Left ventricle myocardium inferior (tissue), 1 donor: ENCODE results near the gene HCN2. TPM values are rescaled to one million over a fixed set of nuclear protein-coding genes. Genes with fewer than 3 reads are reported as not detected.

Experiments
- DNase-seq: peaks from one replicate; pipeline ENCODE4 v3.0.0-alpha.2; 2020
- H3K27ac ChIP-seq: fragments of 200-600 bp; replicated peaks from 2 replicates; pipeline ENCODE4 v1.8.0; 2021
- H3K27me3 ChIP-seq: fragments of 200-600 bp; 2 replicates; pipeline ENCODE4 v1.8.0; 2021; ENCODE audit warnings: low read depth
- H3K36me3 ChIP-seq: fragments of 200-600 bp; 2 replicates; pipeline ENCODE4 v1.8.0; 2021
- H3K4me1 ChIP-seq: fragments of 200-600 bp; 2 replicates; pipeline ENCODE4 v1.8.0; 2021
- H3K4me3 ChIP-seq: fragments of 200-600 bp; 2 replicates; pipeline ENCODE4 v1.8.0; 2021; ENCODE audit warnings: mild to moderate bottlenecking, moderate library complexity
- H3K9me3 ChIP-seq: fragments of 200-600 bp; replicated peaks from 2 replicates; pipeline ENCODE4 v1.8.0; 2021
- intact Hi-C: fragments of 100-400 bp; cut with micrococcal nuclease; formaldehyde crosslinking; loops from one replicate; pipeline ENCODE4 v1.11.0; 2022
- total RNA-seq: library from RNA; stranded (reverse); fragmentation: NEBNext Ultra II Directional; extraction: Animal tissue kit (Norgen Biotek cat#: 25700); gene quantifications from one replicate; pipeline ENCODE4 v1.2.1, GENCODE V29; 2021
- TF ChIP-seq, protein P1 (sequence below): fragments of 200-600 bp; IDR thresholded peaks from 2 replicates; pipeline ENCODE4 v1.8.0; 2021; ENCODE audit warnings: antibody characterized with exemption, mild to moderate bottlenecking, borderline replicate concordance
- donor health status: DM: no; HTN: yes; CAD: no; lungs with severe emphysema.

Gene HCN2
- total RNA-seq, 1 donor from 2014 or later = 21.9 TPM

DNA sequence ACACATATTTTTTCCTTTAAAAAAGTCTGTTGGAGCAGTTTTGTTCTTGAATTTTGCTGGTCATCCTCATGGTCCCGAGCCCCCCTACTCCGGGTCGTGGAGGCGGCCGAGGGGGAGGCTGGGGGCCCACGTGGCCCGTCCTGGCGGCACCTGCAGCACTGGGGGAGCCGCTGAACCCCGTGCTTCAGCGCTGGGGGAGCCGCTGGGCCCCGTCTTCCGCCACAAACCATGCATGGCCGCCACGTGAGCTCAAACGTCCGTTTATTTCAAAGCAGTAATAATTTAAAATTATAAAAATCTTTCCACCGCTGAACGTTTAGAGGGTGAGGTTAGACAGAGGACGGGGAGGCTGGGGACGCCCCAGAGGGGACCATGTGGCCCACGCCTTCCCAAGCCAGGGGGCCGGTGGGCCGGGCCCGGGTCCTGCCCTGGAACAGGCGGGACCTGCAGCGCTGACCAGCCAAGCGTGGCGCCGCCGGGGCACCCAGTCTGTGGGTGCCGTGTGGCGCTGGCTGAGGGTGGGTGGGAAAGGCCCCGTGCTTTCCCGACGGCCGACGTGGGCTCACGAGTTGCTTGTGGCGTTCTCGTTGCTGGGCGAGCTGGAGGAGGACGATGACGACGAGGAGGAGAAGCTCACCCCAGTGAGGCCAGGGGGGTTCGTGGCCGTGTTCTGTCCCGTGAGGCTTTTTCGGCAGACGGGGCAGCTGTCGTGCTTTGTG lies 58.0 kb downstream of the HCN2 start:
- TF ChIP-seq, protein P1, sequence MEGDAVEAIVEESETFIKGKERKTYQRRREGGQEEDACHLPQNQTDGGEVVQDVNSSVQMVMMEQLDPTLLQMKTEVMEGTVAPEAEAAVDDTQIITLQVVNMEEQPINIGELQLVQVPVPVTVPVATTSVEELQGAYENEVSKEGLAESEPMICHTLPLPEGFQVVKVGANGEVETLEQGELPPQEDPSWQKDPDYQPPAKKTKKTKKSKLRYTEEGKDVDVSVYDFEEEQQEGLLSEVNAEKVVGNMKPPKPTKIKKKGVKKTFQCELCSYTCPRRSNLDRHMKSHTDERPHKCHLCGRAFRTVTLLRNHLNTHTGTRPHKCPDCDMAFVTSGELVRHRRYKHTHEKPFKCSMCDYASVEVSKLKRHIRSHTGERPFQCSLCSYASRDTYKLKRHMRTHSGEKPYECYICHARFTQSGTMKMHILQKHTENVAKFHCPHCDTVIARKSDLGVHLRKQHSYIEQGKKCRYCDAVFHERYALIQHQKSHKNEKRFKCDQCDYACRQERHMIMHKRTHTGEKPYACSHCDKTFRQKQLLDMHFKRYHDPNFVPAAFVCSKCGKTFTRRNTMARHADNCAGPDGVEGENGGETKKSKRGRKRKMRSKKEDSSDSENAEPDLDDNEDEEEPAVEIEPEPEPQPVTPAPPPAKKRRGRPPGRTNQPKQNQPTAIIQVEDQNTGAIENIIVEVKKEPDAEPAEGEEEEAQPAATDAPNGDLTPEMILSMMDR = no peak
- no peak for DNase-seq
- H3K27me3 ChIP-seq = no peaks in the 10 kb centered on the region
- peaks cover 73% of the 10 kb centered on the region for H3K36me3 ChIP-seq
- no peaks in the 10 kb centered on the region for H3K9me3 ChIP-seq
- no peak overlapping the region for H3K4me3 ChIP-seq
- intact Hi-C loops = no loop called here
- no peak overlapping the region for H3K27ac ChIP-seq
- H3K4me1 ChIP-seq = no peaks in the 10 kb centered on the region

DNA sequence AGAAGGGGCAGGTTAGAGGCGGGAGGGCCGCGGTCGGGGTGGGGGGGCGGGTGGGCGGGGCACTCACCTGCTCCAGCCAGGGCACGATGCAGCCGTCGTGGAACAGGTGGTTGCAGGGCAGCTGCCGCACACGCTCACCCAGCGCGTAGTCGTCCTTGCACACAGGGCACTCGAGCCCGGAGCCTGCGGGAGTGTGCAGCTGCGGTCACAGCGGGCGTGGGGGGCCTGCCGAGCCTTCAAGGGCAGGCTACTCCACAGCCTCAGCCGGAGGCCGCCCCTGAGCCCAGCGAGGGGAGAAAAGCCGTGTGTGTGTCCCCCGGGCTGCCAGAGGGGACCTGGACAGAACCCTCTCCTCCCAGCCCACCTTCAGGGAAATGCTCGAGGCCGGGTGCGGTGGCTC lies 58.6 kb downstream of the HCN2 start:
- H3K27ac ChIP-seq = no peak overlapping the region
- TF ChIP-seq, protein P1 = no peak
- H3K36me3 ChIP-seq = peaks cover 78% of the 10 kb centered on the region
- no peaks in the 10 kb centered on the region for H3K27me3 ChIP-seq
- no peaks in the 10 kb centered on the region for H3K9me3 ChIP-seq
- no peak for DNase-seq
- no peak overlapping the region for H3K4me3 ChIP-seq
- intact Hi-C loops = no loop called here
- H3K4me1 ChIP-seq = no peaks in the 10 kb centered on the region

DNA sequence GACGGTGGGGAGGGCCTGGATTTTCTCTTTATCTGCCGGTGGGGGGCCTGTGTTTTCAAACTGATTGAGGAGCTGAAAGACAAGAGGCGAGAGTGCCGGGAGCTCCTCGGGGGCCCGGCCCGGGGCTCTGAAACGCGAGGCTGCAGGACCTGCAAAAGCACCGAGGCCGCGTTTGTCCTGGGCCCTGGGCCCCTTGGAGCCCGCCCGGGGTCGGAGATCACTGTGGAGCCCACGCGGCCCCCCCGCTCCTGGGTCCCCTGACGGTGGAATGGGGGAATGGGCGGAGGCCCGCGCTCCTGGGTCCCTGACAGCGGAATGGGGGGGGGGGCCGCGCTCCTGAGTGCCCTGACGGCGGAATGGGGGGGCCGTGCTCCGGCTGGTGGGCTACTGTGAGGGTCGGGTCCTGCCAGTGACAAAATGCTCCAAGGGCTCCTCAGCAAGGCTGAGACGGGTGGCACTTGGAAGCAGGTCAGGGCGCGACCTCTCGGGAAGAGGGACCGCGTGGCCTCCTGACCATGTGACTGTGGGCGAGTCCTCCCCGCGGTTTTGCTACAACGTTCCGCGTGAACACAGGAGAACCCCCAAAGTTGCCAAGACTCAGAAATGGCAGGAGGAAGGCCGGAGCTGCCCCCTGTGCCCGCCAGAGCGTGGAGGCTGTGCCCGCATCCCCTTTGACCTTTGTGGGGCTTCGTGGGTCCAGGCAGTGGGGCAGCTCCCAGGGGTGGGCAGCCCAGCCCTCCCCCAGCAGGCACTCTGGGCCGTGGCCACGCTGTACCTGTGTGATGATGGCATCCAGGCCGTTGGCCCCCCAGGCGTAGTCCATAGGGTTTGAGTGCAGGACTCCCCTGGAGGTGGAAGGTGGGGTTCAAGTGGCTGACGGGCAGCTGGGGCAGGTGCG lies 59.5 kb downstream of the HCN2 start:
- peaks cover 83% of the 10 kb centered on the region for H3K36me3 ChIP-seq
- H3K27ac ChIP-seq = no peak overlapping the region
- DNase-seq = no peak
- H3K4me3 ChIP-seq = no peak overlapping the region
- intact Hi-C loops = no loop called here
- H3K27me3 ChIP-seq = no peaks in the 10 kb centered on the region
- TF ChIP-seq, protein P1 = no peak
- H3K9me3 ChIP-seq = no peaks in the 10 kb centered on the region
- H3K4me1 ChIP-seq = no peaks in the 10 kb centered on the region

DNA sequence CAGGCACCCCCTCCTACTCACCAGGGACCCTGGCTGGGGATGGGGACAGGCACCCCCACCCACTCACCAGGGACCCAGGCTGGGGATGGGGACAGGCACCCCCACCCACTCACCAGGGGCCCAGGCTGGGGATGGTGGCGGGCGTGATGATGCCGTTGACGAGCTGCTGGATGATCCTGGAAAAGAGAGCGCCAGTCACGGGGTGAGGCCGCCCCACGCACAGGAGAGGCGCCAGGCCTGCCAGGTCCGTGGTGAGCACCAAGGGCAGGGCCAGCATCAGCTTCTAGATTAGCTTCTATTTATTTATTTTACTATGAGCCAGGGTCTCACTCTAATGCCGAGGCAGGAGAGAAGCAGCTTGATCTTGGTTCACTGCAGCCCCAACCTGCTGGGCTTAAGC lies 60.4 kb downstream of the HCN2 start:
- Histone ChIP-seq H3K27me3 (no peaks in the 10 kb centered on the region), H3K9me3 (no peaks in the 10 kb centered on the region), H3K4me1 (no peaks in the 10 kb centered on the region), H3K27ac (no peak overlapping the region), H3K36me3 (peaks cover 88% of the 10 kb centered on the region), H3K4me3 (no peak overlapping the region)
- DNase-seq = no peak
- TF ChIP-seq, protein P1 = no peak
- intact Hi-C loops = no loop called here

DNA sequence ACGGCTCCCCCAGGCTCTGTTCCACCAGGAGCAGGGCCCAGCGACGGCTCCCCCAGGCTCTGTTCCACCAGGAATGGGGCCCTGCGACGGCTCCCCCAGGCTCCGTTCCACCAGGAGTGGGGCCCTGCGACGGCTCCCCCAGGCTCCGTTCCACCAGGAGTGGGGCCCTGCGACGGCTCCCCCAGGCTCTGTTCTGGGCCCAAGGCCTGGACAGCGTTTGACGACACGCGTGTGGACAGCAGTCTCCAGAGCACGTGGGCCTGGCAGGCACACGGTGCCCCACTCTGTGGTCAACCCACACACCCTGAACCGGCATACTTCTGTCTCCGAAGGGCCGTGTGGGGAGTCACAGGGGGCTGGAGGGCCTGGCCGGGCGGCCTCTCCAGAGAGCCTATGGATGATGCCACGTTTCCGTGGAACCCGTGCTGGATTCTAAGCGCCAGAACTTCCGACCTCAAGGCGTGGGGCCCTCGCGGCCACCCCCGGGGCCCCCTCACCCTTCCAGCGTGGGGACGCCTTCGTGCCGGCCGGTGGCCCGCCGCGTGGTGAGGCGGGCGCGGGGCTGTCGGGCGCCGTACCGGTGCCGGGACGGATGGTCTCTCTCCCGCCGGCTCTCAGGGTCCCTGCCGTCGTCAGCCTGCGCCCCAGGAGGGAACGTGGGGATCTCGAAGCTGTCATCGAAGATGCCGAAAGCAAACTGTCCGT lies 61.6 kb downstream of the HCN2 start:
- TF ChIP-seq, protein P1 = no peak
- no peak overlapping the region for H3K27ac ChIP-seq
- no peaks in the 10 kb centered on the region for H3K27me3 ChIP-seq
- no peaks in the 10 kb centered on the region for H3K9me3 ChIP-seq
- H3K36me3 ChIP-seq = peaks cover 82% of the 10 kb centered on the region
- H3K4me1 ChIP-seq = peaks cover 8% of the 10 kb centered on the region
- DNase-seq = no peak
- H3K4me3 ChIP-seq = no peak overlapping the region
- intact Hi-C loops = no loop called here
